ENCODE measurements around the gene TBRG1.
"Not testable (repeated sequence)": the region's sequence is repeated elsewhere in the genome, so short reads cannot be mapped to it uniquely, and the experiment has no call there.

The TBRG1 gene

DNA sequence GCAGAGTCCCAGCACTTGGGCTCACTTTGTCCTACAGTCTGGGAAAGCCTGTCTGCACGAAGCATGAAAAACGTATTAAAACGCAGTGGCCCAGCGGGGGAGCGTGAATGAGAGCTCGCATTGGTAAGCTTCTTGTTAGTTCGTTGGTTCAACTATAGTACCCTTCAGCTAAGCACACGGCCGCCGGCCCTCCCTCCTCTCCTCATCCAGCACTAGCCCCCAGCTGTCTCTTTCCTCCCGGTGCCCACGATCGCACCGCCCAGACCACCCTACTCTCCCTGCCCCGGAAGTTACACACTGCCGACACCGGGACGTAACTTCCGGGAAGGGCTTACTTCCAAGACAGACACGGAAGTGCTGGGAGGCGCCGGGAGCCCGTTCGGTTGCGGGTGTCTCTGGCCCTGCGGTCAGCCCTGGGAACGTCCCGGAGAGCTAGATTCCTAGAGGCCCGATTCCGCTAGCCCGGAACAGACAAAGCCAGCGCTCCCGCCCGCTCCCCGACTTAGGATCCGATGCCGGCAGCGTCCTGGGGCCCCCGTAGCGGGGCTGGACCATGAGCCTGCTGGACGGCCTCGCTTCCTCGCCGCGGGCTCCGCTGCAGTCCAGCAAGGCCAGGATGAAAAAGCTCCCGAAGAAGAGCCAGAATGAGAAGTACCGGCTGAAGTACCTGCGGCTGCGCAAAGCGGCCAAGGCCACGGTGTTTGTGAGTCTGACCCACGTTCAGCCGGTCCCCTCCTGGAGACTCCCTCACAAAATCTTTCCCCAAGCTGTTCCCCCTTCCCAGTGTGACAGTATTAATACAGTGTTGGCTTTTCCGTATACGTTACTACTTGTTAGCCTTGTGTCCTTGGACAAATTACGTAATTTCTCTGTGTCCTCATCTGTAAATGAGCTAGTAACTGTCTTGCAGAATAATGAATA, at the start of gene TBRG1:
TBRG1 (plus strand) TSS at position 334 of the 921 bp plus-strand sequence; CDS start at position 554, 220 bp downstream.
- peak; percentile 73 to 82 for DNase-seq

DNA sequence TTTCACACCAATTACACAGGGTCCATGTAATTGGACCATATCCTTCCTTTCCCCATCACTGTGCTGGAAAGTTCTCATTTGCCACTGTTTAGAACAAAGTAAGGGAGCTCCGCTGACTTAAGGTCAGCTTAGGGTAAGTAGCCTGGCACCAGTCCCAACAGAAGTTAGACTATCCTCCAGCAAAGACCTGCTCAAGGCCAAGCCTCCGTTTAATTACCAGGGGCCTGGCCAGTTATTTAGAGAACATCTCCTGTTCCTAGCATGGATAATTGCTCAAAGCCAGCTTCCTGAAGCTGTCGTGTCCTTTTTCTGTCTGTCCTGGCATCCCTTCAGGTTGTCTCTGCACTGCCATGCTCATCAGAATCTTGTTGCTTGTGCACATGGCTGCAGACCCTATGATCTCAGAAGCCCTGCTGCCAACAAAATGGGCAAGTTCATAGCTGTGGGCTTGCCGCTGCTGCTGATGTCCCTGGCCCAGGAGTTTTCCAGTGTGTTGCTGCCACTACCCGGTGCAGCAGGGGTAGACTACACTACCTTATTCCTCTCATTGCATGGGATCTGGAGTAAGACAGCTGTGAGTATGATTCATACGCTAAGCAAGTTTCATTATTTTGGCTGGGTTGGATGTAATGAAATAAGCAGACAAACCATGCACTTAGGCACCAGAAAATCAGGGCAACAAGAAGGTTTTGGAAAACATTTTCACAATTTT, 44.8 kb upstream of the TBRG1 start:
- DNase-seq = no peak

DNA sequence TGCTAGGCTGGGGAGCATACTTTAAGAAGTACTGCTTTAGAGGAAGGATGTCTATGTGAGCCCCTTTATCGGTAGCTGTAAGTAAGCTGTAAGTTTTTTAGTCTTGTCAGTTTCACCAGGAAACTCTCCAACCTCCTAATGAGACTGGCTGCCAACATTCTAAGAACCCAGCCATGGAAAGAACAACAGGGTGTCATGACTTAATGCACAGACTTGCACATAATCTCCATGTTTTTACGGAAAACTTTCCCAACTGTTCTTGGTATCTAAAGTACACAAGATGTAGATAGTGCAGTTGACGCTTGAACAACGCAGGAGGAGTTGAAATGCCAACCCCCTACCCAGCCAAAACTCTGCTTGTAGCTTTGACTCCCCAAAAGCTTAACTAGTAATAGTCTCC, 43.9 kb upstream of the TBRG1 start:
- no peak for DNase-seq

GRCh38 chr11:124581817-124582216, 40.8 kb upstream of the TBRG1 start:
- no peak for DNase-seq

DNA sequence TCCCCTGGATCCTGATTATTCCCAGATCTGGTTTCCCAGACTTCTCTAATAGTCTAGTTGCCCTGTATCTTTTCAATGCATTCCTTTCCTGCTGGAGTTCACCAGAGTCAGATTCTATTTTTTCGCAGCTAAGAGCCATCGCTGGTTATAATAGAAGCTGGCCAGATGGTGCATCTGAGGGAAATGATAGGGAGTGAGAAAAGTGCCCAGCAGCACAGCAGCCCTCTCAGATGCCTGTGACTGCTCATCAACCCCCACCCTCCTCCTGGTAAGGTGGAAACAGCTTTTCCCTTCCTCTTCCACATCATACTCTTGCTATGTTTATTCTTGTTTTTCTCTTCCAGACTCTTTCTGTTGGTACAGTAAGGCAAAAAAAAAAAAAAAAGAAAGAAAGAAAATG, 40.1 kb upstream of the TBRG1 start:
- no peak for DNase-seq

GRCh38 chr11:124583781-124584180, 38.9 kb upstream of the TBRG1 start:
- no peak for DNase-seq

DNA sequence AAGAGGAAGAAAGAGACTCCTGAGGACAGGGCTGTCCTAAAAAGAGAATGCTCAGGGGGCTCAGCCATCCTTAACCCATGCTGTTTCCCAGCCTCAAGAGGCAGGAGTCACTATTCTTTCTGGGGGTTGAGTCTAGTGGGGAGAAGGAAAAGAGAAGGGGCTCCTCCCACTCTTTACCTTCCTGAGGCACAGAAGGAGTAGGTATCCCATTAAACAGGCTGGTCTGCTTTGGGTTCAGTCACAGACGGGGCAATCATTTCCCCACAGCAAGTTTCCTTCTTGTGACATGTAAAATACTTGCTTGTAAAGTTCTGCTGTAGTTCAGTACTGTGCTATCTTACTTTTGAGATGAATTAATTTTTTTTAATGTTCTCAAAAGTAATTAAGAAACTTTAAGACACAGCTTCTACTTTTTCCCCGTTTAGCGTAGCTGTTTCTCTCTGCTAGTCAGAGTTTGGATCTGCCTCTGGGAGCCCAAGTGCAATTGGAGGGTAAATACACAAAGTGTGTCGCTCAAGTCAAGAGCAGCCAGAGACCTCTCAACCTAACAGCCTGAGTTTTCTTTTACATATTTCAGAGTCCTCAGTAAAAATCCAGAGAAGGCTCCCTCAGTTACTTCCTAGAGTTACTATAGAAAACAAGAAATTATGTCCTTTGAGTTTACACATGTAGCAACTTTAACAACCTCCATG, 37.8 kb upstream of the TBRG1 start:
- DNase-seq = no peak

DNA sequence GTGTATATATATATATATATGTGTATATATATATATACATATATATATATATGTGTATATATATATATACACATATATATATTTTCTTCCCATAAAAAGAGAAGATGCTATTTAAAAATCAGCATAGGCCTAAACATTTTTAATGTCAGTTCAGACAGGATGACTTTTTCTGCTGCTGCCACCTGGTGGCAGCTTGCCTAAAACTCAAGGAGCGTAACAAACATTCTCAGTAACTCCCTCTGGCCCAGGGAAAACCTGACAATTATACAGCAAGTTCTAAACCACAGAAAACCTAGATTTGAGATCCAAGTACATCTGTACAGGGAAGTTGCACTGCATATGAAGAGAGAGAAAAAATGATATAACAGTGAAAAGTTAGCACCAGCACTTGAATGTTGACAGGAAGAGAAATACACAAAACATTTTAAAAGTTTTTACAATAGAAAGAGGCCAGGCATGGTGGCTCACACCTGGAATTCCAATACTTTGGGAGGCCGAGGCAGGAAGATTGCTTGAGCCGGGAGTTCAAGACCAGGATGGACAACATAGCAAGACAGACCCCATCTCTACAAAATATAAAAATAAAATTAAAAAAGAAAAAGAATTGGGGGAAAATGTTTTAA, 36.3 kb upstream of the TBRG1 start:
- no peak for DNase-seq

DNA sequence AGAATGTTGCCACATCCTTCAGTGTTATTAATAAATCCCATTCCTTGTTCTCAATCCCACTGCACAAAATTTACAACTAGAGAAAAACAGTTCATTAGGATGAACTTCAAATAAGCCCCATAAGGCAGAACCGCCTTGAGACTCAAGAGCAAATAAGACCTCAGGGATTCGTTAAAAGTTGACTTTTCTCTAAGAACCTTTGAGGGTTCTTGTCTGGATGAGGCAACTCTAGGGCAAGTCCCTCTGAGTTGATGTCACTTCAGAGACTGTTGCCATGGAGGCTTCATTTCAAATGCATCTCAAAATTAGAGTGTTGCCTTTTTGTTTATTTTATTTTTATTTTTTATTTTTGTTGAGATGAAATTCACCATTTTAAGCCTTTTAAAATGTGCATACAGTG, 31.2 kb upstream of the TBRG1 start:
- DNase-seq = no peak

DNA sequence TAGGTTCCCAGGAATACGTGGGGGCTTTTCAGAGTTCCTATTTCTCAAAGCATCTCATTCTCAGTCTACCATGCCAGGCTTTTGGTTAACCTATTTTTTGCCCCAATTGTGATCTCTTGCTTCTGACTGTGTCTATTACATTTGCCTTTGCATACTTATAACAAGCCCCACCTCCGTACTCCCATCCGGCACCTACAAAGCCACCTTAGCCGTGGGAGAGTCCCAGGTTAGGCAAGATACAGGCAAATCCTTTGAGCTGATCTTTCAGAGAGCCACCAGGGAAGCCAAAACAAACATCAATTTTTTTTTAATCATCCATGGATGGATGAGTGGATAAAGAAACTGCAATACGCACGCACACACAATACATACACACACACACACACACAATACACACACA, 30.0 kb upstream of the TBRG1 start:
- no peak for DNase-seq

DNA sequence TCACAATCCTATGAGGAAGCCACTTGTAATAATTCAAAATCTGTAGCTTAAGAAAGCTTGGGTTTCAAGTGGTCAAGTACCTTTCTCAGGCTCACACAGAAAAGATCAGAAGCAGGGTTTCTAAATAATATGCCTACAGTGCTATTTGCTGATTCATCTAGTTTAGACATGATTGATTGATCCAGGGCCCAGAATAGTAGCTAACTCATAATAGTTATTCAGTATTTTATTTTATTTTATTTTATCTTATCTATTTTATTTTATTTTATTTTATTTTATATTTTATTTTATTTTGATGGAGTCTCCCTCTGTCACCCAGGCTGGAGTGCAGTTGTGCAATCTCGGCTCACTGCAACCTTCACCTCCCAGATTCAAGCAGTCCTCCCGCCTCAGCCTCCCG, 27.4 kb upstream of the TBRG1 start:
- no peak for DNase-seq

- DNase-seq = no peak
Observed at GRCh38 chr11:124597626-124598025, 25.0 kb upstream of the TBRG1 start.

- no peak for DNase-seq
Observed at GRCh38 chr11:124600621-124601320, 21.9 kb upstream of the TBRG1 start.

GRCh38 chr11:124602193-124602592, 20.5 kb upstream of the TBRG1 start:
- DNase-seq = no peak

- DNase-seq = not testable (repeated sequence)
Observed at GRCh38 chr11:124602723-124603122, 19.9 kb upstream of the TBRG1 start.

- DNase-seq = no peak
Observed at GRCh38 chr11:124605719-124606118, 16.9 kb upstream of the TBRG1 start.

- no peak for DNase-seq
Observed at GRCh38 chr11:124608147-124608546, 14.5 kb upstream of the TBRG1 start.

DNA sequence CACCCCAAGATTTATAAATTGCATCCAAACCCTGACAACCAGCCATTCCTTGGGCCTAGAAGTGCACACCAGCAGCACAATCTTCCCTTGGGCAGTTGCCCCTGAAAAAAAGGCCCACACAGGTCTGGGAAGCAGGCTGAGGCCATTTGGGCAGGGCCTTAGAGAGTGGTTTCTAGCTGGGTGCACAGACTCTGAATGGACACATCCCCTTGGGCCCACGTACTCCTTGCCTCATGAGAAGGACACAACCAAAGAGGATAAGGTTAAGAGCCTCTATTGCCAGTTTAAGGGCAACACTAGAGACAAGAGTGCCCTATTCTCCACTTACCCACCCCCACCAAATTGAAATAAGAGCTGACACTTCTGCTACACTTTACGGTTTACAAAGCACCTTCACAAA, 12.4 kb upstream of the TBRG1 start:
- DNase-seq = no peak

DNA sequence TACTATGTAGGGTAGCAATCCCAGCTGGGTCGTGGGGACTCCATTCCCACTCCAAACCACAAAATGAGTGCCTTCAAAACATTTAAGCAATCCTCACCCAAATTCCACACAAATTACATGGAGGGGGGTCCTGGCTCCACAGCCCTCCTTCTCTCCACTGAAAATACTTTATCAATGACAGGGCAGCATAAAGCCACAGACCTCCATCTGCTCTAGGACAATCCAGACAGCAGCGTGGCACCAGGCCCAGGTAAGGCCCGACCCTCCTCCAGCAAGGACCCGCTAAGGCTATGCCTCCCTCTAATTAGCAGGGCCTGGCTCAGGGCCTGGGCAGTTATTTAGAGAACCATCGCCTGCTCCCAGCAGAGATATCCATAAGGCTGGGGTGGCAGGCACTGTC, 11.6 kb upstream of the TBRG1 start, which contains the start of gene PANX3:
PANX3 (plus strand) TSS at position 365 of the 400 bp plus-strand sequence. CDS start 129 bp downstream, outside the sequence.
- no peak for DNase-seq

DNA sequence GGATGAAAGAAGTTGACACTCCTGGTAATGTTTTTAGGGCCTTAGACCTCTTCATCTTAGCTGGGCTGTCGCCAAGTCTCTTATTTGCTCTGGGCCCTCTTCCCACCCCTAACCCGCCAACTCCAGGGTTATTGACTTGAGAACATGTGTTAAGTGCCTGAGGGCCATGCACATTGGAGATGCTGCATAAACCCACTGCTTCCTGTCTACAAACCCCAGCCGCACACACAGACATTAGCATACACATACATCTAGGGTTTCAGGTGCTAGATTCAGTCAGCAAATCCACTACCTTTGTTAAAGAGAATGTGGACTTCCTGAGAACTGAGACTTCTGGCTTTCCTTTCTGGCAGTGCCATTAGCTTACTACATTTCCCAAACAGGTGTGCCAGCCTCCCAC, 10.6 kb upstream of the TBRG1 start:
- no peak for DNase-seq

GRCh38 chr11:124612567-124613246, 10.0 kb upstream of the TBRG1 start:
- DNase-seq = no peak

DNA sequence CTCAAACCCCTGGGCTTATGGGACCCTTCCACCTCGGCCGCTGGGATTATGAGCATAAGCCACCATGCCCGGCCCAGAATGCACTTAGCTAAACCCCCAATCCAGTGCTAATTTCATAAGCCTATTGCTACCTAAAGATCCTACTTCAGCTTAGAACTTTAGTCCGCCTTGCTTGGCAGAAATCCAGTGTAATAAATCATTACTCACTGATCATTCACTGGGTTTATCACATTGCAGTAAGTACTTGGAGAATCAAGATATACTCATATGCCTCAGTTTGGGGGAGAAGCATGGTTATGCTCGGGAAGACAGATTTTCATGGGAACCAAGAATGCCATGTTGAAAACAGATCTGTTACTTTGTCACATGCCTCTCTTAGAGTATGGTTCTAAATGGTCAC, 3.8 kb upstream of the TBRG1 start:
- no peak for DNase-seq
